Measurements from ENCODE around the gene PDCL2.

DNA sequence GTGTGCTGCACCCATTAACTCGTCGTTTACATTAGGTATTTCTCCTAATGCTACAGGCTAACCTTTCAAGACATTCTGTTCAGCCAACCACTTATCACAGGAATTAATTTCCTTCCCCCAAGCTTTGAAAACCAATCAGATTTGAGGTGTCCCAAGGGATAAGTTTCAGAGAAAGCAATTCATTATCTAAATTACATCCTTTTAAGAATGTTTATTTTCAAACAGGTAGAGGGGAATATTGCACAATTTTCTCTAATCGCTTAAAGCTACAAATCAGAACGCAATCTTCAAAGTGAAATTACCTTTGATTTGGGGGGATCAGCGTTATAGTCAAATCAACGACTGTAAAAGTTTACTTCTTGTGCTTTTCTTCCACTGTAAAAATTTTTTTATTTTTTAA is 46.9 kb downstream of the PDCL2 start:
- TF ChIP-seq CTCF (IDR thresholded peaks at IDR 0.05 in 8 of 11, conservative IDR thresholded peaks at IDR 0.05 in 3 of 11) (no peak), POLR2A (IDR thresholded peaks at IDR 0.05) (no peak)

Measured in spleen (tissue), 7 donors.